ENCODE data around the gene KCNS1.

GRCh38 chr20:45087097-45087790 lies 13.7 kb downstream of the KCNS1 start:
- TF ChIP-seq MAX (IDR thresholded peaks at IDR 0.05) (no peak), ZNF274 (IDR thresholded peaks at IDR 0.05; ENCODE audit: borderline replicate concordance, extremely low read depth, low read length) (no peak), POLR2AphosphoS5 (IDR thresholded peaks at IDR 0.05; ENCODE audit: low read depth, low read length) (no peak), USF2 (IDR thresholded peaks at IDR 0.05; ENCODE audit: low read length) (no peak), POLR2A (IDR thresholded peaks at IDR 0.05; ENCODE audit: control extremely low read depth in 1 of 2, low read depth in 2 of 2, low read length in 2 of 2) (no peak)
